K562 (cell line): ENCODE data around the gene SERINC5. TPM values are rescaled to one million over a fixed set of nuclear protein-coding genes. Genes with fewer than 3 reads are reported as not detected.

ENCODE experiments used
- ATAC-seq: fragments of 200-7000 bp; cut with Tn5 transposase; 3 replicates; pipeline ENCODE4 v1.9.1; 2020; ENCODE audit warnings: moderate library complexity
- BruUV-seq: library from RNA; stranded (reverse); fragments of 400-500 nt; replicated peaks from 2 replicates; lab custom pipeline; 2021; lab: Mats Ljungman, UMichigan
- CTCF ChIA-PET: fragments of 300-600 bp; formaldehyde crosslinking; extraction: SDS; loops from one replicate; lab custom pipeline; 2021; ENCODE audit warnings: low intra/inter-chr PET ratio; lab: Yijun Ruan, JAX
- POLR2A ChIA-PET: fragments of 300-600, 350-650 bp; sonication (Branson Sonifier 250); formaldehyde crosslinking; extraction: SDS; loops from one replicate; lab custom pipeline; 2021; ENCODE audit warnings: antibody characterized with exemption, inconsistent platforms; lab: Yijun Ruan, JAX
- DNase-seq, 4 experiments: peaks; one replicate each; pipeline versions ENCODE4 v3.0.0 to v3.0.0-alpha.2; 2011 to 2018; ENCODE audit warnings: low spot score in 3 of 4, mixed read lengths in 3 of 4; ENCODE audit errors: extremely low read depth in 1 of 4
- FAIRE-seq: peaks from 2 replicates; lab custom pipeline; 2011; peaks lifted over from hg19 to GRCh38; lab: Jason Lieb, UNC
- H2AFZ ChIP-seq: 2 replicates; pipeline ENCODE4 v1.6.0; 2011; ENCODE audit warnings: low read depth, low read length, control low read depth, inconsistent platforms
- H3K27ac ChIP-seq: fragments of 200-600 bp; 3 replicates; pipeline ENCODE4 v1.8.0; 2011; ENCODE audit warnings: low read depth, mild to moderate bottlenecking, control low read depth, inconsistent platforms, low read length, moderate library complexity, mixed read lengths; ENCODE audit errors: extremely low read depth
- H3K27me3 ChIP-seq, 2 experiments: fragments of 300-600 bp in 1 of 2; 2 replicates in 1 of 2; 3 replicates in 1 of 2; pipeline versions ENCODE4 v1.6.0 to v1.8.0; 2011; ENCODE audit warnings: inconsistent platforms in 2 of 2, low read length in 2 of 2, mild to moderate bottlenecking in 1 of 2, mixed read lengths in 1 of 2, moderate library complexity in 1 of 2; ENCODE audit not compliant: control insufficient read depth in 2 of 2, insufficient read depth in 2 of 2
- H3K36me3 ChIP-seq: fragments of 300-600 bp; 3 replicates; pipeline ENCODE4 v1.8.0; 2011; ENCODE audit warnings: mild to moderate bottlenecking, low read length, inconsistent platforms; ENCODE audit not compliant: control insufficient read depth, insufficient read depth
- H3K4me1 ChIP-seq, 2 experiments: fragments of 200-600 bp in 1 of 2; replicated peaks in 1 of 2; 2 replicates in 1 of 2; 3 replicates in 1 of 2; pipeline versions ENCODE4 v1.5.1 to v1.8.0; 2011; ENCODE audit warnings: inconsistent platforms in 2 of 2, low read length in 2 of 2, mild to moderate bottlenecking in 1 of 2, mixed read lengths in 1 of 2, moderate library complexity in 1 of 2; ENCODE audit not compliant: control insufficient read depth in 2 of 2, insufficient read depth in 2 of 2
- H3K4me2 ChIP-seq: 2 replicates; pipeline ENCODE4 v1.6.1; 2011; ENCODE audit warnings: low read length, control low read depth, inconsistent platforms, mixed read lengths; ENCODE audit not compliant: insufficient read depth
- H3K4me3 ChIP-seq: fragments of 200-600 bp; sonication (generic), shearing (Covaris generic); 2 replicates; pipeline ENCODE4 v1.5.1; 2016; ENCODE audit warnings: control low read depth, inconsistent platforms
- H3K79me2 ChIP-seq: fragments of 200-600 bp; 3 replicates; pipeline ENCODE4 v1.8.0; 2011; ENCODE audit warnings: low read length, inconsistent platforms; ENCODE audit not compliant: control insufficient read depth, insufficient read depth
- H3K9ac ChIP-seq, 2 experiments: 2 replicates each; pipeline versions ENCODE4 v1.6.0 to v1.6.1; 2011; ENCODE audit warnings: low read depth in 2 of 2, low read length in 2 of 2, control low read depth in 1 of 2, inconsistent platforms in 1 of 2, mild to moderate bottlenecking in 1 of 2, mixed read lengths in 1 of 2; ENCODE audit not compliant: insufficient read depth in 1 of 2
- H3K9me1 ChIP-seq: one replicate; pipeline ENCODE4 v1.6.0; 2011; ENCODE audit warnings: inconsistent platforms, mild to moderate bottlenecking, low read length, moderate library complexity; ENCODE audit not compliant: control insufficient read depth, insufficient read depth
- H3K9me3 ChIP-seq: replicated peaks from 2 replicates; pipeline ENCODE4 v1.5.1; 2011; ENCODE audit warnings: low read depth, low read length, inconsistent platforms; ENCODE audit not compliant: control insufficient read depth, insufficient read depth
- H4K20me1 ChIP-seq: replicated peaks from 2 replicates; pipeline ENCODE4 v1.6.1; 2011; ENCODE audit warnings: low read length, inconsistent platforms, mixed read lengths; ENCODE audit not compliant: control insufficient read depth, insufficient read depth
- CEBPG ChIP-seq, 3 experiments: fragments of 200-800 bp in 1 of 3; sonication (Bioruptor generic) in 1 of 3; sonication (generic) in 1 of 3; formaldehyde crosslinking in 1 of 3; IDR thresholded peaks in 2 of 3; conservative IDR thresholded peaks in 1 of 3; 2 replicates each; pipeline versions ENCODE4 v1.6.1 to v1.8.0; 2016 to 2022; ENCODE audit warnings: missing compliant biosample characterization in 2 of 3, missing genetic modification characterization in 2 of 3, mild to moderate bottlenecking in 1 of 3, missing genetic modification reagents in 1 of 3
- NR2F6 ChIP-seq: fragments of 450-650 bp; formaldehyde crosslinking; IDR thresholded peaks from 2 replicates; pipeline ENCODE4 v1.4.0; 2020; ENCODE audit warnings: mild to moderate bottlenecking
- TBL1XR1 ChIP-seq, 2 experiments: IDR thresholded peaks; 2 replicates each; pipeline ENCODE4 v1.6.1; 2012; ENCODE audit warnings: improper control_type of control experiment in 2 of 2, low read length in 2 of 2, mild to moderate bottlenecking in 1 of 2
- TCF3 ChIP-seq: sonication (generic); formaldehyde crosslinking; IDR thresholded peaks from 2 replicates; pipeline ENCODE4 v1.4.0; 2020; ENCODE audit warnings: mild to moderate bottlenecking, missing genetic modification reagents
- ZNF507 ChIP-seq: conservative IDR thresholded peaks from 2 replicates; pipeline ENCODE4 v1.6.1; 2017; ENCODE audit warnings: missing genetic modification characterization, missing compliant biosample characterization
- WGBS: fragments of 100-300 bp; shearing (Covaris generic); methylation state at CpG from one replicate; pipeline ENCODE4 v1.1.6; 2016; ENCODE audit warnings: low coverage, mixed read lengths; ENCODE audit not compliant: insufficient coverage; ENCODE audit errors: missing lambda C conversion rate; 5-methylcytosine and 5-hydroxymethylcytosine counted together
- in situ Hi-C: fragments of 300-500 bp; cut with MboI; formaldehyde crosslinking; loops from 4 replicates; pipeline ENCODE4 v1.15.0; 2018; ENCODE audit warnings: inconsistent platforms, mixed read lengths
- intact Hi-C: fragments of 100-400 bp; cut with micrococcal nuclease; formaldehyde crosslinking; loops from 2 replicates; pipeline ENCODE4 v1.14.2; 2022
- polyA plus RNA-seq, 8 experiments: library from polyadenylated mRNA; depleted of rRNA in 4 of 8; stranded (reverse) in 5 of 8; unstranded in 3 of 8; fragments of >200 nt; fragmentation: Nextera tagmentation in 2 of 8; fragmentation: Illumina TruSeq in 1 of 8; extraction: Ambion mirVana in 2 of 8; extraction: Trizol in 1 of 8; gene quantifications; 2 replicates each; pipeline versions ENCODE4 v1.2.1 to v1.2.3, GENCODE V29; 2011 to 2014; ENCODE audit warnings: inconsistent platforms in 1 of 8, missing spikeins in 1 of 8
- total RNA-seq, 7 experiments: library from RNA; depleted of rRNA in 6 of 7; stranded (reverse); fragments of >200 nt in 6 of 7; fragmentation: Illumina TruSeq in 2 of 7; extraction: Trizol in 2 of 7; gene quantifications; 2 replicates each; pipeline versions ENCODE4 v1.2.1 to v1.2.3, GENCODE V29; 2011 to 2021; ENCODE audit warnings: low replicate concordance in 1 of 7
- TF ChIP-seq, protein P1 (sequence below): fragments of 250-450 bp; sonication (Bioruptor Pico); IDR thresholded peaks from 2 replicates; pipeline ENCODE4 v1.4.0; 2020; ENCODE audit warnings: borderline replicate concordance

Gene SERINC5
- total and polyA plus RNA-seq, 9 of the 15 experiments (the other 6 are each of a cell fraction or from before 2014, with no cell fraction given): 1.4 to 7.9 (median 3.7) TPM

DNA sequence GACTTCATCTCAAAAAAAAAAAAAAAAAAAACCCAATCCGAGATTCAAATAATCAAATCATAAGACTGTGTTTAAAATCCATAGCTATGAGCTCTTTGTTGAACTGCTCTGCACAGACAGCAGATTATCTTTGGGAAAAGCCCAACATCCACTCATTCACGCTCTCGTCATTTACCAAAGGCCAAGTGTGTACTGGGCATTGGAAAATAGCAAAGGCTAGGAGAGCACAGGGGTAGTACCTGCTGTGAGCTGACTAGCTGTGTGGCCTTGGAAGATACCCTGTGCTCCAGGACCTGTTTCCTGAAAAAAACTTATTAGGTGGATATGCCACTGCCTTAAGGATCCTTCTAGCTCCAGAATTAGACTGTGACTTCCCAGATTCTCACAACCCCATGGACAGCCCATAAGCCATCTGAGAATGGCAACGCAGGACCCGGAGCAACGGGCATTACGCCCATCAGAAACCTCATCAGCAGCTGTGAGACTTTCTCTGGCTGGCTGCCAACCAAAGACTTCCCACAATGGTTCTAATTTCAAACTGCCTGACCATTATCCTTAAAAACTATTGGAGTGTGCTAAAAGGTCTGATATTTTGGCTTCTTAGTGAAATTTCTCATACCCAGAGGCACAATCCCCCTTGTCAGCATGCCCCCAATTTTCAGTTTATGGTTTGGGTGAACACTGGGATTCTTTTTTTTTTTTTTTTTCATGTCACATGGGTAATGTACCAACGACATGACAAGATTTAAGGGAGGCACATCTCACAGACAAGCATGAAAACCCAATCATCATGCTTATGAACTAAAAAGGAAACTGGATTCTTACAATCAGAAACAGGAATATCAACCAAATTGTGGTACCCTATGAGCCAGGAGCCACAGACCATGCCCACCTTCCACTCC lies 16.8 kb downstream of the SERINC5 start:
- Histone ChIP-seq H2AFZ (no peak overlapping the region), H4K20me1 (no peaks in the 10 kb centered on the region), H3K9ac (peak overlapping the region in 1 of 2 experiments; percentile 5; a peak in 1 of 4 replicates), H3K4me2 (no peak overlapping the region), H3K9me3 (peaks cover 8% of the 10 kb centered on the region), H3K4me1 (peaks cover 0 to 4% of the 10 kb centered on the region in 2 experiments; a peak in 1 of 5 replicates), H3K9me1 (no peaks in the 10 kb centered on the region), H3K4me3 (no peak overlapping the region), H3K36me3 (no peaks in the 10 kb centered on the region), H3K79me2 (no peaks in the 10 kb centered on the region), H3K27ac (no peak overlapping the region), H3K27me3 (no peaks in the 10 kb centered on the region)
- in situ Hi-C loops (no loop called here), intact Hi-C loops (no loop called here)
- ChIA-PET CTCF (no interaction called here), POLR2A (interaction anchor here (0.6 to 1.7 kb wide), 3 partner anchors 8 to 1602 kb away, joined by 3 to 6 read pairs (median 4); no protein-coding TSS in a partner anchor)
- WGBS: 45% methylated on average over 8 of the region's 8 CpGs
- FAIRE-seq (no peak), ATAC-seq (no peak), DNase-seq (no peak)
- no TSS peak for BruUV-seq
- TF ChIP-seq TCF3 (CRISPR knock-in tag) (no peak), ZNF507 (no peak), TBL1XR1 (IDR thresholded peaks at IDR 0.05; ENCODE audit: low read length in 2 of 2) (no peak), CEBPG (CRISPR knock-in tag; IDR thresholded peaks at IDR 0.05) (no peak), CEBPG (tag; conservative IDR thresholded peaks at IDR 0.05 in 1 of 2, IDR thresholded peaks at IDR 0.05 in 1 of 2) (no peak), NR2F6 (CRISPR knock-in tag) (no peak)
- TF ChIP-seq, protein P1, sequence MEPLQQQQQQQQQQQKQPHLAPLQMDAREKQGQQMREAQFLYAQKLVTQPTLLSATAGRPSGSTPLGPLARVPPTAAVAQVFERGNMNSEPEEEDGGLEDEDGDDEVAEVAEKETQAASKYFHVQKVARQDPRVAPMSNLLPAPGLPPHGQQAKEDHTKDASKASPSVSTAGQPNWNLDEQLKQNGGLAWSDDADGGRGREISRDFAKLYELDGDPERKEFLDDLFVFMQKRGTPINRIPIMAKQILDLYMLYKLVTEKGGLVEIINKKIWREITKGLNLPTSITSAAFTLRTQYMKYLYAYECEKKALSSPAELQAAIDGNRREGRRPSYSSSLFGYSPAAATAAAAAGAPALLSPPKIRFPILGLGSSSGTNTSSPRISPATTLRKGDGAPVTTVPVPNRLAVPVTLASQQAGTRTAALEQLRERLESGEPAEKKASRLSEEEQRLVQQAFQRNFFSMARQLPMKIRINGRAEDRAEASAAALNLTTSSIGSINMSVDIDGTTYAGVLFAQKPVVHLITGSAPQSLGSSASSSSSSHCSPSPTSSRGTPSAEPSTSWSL: no peak
